ENCODE results near the gene LRP4.

Gene LRP4

GRCh38 chr11:46894961-46895360, 23.4 kb downstream of the LRP4 start:
- no peak for DNase-seq (ENCODE audit: low read depth)

DNA sequence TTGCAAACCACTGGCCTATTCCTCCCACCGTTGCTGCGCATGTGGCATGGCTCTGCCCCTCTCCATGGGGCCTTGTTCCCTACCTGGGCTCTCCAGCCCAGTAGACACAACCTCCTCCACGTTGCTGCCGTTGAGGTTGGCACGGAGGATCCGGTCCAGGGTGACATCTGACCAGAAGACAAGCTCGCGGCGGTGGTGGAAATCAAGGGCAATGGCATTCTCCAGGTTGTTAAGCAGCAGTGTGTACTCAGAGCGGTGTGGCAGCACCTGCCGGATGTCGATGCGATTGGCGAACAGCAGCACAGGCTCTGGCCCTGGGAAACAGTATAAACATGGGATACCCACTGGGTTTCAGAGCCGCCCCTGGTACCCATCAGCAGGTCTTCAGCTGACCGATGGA, 23.8 kb downstream of the LRP4 start:
- DNase-seq (ENCODE audit: low read depth): no peak

- no peak for DNase-seq (ENCODE audit: low read depth)
Measured at GRCh38 chr11:46892838-46893237, 25.5 kb downstream of the LRP4 start.

- DNase-seq (ENCODE audit: low read depth): no peak
Measured at GRCh38 chr11:46892109-46892508, 26.2 kb downstream of the LRP4 start.

- no peak for DNase-seq (ENCODE audit: low read depth)
Measured at GRCh38 chr11:46890665-46891064, 27.7 kb downstream of the LRP4 start.

- DNase-seq (ENCODE audit: low read depth): peak; percentile 28
Measured at GRCh38 chr11:46889689-46890475, 28.5 kb downstream of the LRP4 start.

DNA sequence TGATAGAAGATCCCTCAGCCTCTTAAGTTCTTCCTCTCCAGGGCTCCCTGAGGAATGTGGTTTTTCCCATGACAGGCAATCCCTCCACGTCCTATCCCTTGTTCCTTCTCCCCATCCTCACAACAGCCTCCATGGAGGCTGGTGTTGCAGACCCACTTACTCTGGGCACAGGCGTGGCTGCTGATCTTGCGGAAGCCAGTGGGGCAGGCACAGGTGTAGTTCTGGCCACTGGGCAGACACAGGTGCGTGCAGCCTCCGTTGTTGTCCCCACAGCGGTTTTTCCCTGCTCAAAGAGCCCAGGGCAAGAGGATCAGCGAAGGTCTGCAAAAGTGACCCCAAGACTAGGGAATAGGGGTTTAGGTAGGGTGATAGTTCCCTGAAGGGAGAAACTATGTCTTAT, 29.1 kb downstream of the LRP4 start:
- DNase-seq (ENCODE audit: low read depth): no peak

GRCh38 chr11:46888636-46889035, 29.7 kb downstream of the LRP4 start:
- no peak for DNase-seq (ENCODE audit: low read depth)

DNA sequence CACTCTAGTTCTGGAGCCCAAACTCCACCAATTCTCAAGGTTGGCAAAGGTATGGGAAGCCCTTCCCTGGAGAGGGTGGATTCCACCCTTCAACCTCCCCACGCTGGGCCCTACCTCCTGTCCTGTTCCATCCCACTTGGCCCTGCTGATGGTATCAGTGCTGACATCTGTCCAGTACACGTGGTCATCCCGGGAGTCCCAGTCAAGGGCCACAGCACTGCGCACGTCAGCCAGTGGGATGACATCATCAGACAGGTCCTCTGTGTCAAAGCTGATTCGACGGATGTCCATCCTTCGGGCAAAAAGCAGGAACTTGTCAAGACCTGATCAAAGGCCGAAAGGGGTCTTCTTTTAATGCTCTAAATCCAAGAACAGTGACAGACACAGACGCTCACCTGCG, 32.1 kb downstream of the LRP4 start:
- no peak for DNase-seq (ENCODE audit: low read depth)

- DNase-seq (ENCODE audit: low read depth): no peak
Measured at GRCh38 chr11:46879056-46879585, 39.2 kb downstream of the LRP4 start.

- no peak for DNase-seq (ENCODE audit: low read depth)
Measured at GRCh38 chr11:46877580-46877979, 40.8 kb downstream of the LRP4 start.

- DNase-seq (ENCODE audit: low read depth): no peak
Measured at GRCh38 chr11:46876471-46876870, 41.9 kb downstream of the LRP4 start.

DNA sequence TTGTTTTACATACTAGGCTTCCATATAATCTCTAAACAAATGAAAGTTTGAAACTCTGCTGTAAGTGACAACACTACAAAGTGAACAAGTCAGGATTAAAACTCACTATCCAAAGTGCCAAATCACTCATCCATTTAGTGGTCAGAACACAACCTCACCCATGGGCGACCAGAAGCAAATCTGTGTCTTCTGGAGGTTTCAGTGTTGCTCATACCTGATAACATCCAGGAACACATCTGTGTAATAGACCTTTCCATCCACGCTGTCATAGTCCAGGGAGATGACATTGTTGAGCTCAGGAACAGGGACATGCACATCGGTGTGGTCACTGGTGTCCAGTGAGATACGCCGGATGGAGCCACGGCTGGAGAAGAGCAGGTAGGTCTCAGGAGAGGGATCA, 43.8 kb downstream of the LRP4 start:
- no peak for DNase-seq (ENCODE audit: low read depth)

DNA sequence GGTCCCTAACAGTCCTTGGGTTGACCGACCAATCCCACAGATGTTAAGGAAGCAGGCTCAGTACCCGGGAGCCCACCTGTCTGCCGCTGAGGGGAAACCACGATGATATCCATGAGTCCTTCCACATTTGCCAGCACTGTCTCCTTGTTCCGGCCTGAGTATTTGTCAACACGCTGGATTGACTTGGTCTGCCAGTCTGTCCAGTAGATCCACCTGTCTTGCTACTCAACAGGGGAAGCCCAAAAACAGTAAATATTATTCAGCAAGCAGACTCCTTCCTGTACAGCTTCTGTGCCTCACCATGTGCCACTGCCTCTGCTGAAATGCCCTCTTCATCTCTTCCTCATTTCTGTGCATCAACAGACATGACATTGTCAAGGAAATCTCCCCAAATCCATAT, 49.4 kb downstream of the LRP4 start:
- DNase-seq (ENCODE audit: low read depth): no peak

DNA sequence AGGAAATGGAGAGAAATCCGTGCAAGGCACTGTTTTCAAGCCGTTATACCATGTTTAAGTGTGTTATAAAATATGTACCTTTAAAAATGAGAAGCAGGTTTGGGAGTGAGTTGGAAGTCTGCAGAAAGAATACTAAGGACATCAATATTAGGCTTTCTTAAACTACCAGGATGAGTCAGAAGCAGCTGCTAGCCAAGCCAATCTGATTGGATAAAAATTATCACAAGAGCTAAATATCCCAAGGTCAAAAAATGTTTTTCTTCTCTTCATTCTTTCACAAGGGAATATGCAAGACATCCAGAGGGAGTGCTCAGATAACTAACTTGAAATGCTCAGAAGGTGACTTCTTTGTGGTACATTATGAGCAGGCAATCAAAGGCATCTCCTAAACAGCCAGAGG, 53.0 kb downstream of the LRP4 start:
- no peak for DNase-seq (ENCODE audit: low read depth)

GRCh38 chr11:46860218-46860617, 58.1 kb downstream of the LRP4 start:
- no peak for DNase-seq (ENCODE audit: low read depth)

DNA sequence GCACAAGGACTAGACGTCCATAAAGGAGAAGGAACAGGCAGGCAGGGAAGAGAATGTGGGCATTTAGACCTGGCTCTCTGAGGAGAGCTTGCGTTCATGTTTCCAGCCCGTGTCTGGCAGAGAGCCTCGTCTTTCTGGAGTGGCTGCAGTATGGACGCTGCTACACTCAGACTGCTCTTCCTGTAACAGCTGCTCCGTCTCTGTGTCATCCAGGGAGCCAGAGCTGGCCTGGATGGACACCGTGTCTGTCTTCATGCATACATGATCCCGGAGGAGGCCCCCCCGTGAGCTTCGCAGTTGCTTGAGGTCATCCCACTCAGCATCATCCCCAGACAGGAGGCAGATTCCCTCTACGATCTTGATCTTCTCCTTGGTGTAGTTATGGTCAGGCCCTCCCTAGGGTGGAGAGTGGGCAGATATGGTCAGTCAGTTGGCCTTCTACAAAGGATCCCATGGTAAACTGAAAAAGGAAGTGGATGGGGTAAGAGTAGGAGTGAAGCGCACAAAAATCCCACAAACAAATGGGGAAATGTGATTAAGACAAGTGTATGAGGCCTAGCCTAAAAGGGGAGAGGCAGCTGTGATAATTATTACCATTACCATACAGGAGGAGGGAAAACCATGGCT, 59.3 kb downstream of the LRP4 start:
- no peak for DNase-seq (ENCODE audit: low read depth)

DNA sequence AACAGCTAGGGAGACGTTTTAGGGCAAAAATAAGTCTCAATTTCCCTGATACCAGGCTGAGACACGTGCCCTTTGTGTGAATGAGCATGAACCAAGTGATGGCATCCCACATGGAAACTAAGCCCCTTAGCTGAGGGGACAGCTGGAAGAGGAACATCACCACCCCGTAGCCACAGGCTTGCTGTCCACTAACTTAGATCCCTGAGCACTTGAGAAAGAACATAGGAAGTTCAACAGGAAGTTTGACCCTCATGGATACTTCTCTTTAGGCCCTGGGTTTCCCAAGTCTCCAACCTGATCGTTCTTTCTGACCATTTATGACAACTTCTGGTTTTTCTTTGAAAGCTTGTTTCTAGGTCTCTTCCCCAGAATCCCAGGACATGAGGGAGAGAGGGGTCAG, 60.7 kb downstream of the LRP4 start:
- no peak for DNase-seq (ENCODE audit: low read depth)

DNA sequence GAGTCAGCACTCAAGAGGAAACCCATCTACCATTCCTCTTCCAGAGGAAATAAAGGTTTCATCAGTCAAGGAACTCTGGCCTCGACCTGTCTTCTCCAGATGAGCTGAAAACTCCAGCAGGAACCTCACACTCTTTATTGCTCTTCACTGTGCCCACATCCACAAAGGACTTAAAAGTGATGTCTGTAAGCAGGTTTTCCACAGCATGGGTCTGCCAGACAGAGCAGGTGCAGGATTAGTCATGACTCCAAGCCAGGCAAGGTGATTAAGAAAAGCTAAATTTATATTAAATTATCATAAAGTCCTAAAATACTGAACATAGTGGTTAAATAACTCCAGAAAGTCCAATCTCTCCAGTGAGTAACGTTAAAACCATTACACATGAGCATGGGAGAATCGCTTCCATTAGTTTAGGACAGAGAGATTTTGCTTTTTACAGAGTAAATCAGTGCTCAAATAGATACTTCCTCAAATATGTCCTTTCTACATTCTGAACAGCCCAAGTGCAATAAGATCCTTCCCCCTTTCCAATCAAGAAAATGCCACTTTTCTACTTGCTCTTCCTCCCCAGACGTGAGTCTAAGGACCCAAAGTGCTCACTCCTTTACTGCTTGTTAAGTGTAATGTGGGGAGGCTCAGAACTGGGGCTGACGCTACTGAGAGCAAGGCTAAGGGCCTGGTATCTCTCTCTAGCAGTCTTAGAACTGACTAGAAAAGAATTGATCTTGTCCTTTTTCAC, 61.6 kb downstream of the LRP4 start:
- no peak for DNase-seq (ENCODE audit: low read depth)

GRCh38 chr11:46855863-46856262, 62.5 kb downstream of the LRP4 start:
- DNase-seq (ENCODE audit: low read depth): no peak

DNA sequence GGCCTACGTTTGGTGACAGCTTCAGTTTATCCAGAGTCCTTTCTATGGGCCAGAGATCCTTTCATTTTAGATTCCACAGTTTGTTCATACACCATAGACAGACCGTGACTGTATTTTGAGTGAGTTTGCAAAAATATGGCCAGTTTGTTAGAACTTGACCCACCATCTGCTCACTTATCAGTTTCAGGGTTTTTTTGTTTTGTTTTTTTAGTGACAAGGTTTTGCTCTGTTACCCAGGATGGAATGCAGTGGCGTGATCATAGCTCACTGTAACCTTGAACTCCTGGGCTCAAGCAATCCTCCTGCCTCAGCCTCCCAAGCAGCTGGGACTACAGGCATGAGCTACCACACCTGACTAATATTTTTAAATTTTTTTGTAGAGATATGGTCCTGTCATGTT, 63.2 kb downstream of the LRP4 start:
- DNase-seq (ENCODE audit: low read depth): no peak

DNA sequence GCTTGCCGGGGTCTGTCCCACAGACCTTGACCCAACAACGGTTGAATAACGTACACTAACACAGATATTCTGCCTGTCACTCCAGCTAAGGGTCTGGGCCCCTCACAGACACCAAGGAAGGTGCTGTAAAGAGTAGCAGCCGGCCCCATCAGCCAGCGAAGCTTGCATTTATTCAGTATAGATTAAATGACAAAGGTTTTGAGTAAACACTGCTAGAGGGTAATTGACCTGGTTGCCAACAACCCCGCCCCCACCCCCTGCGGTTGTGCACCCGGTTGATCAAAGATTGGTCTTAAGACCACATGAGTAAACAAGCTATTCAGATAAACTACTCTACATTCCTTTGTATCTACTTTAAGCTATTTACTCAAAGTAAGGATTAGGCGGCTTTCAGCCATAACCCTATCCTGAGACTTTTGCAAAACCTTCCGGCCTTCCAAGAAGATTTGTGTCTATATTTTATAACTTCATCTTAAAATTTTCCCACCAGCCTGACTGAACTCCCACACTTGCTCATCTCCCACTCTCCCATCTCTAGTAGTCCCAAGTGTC, 67.4 kb downstream of the LRP4 start:
- no peak for DNase-seq (ENCODE audit: low read depth)

GRCh38 chr11:46849631-46850030, 68.7 kb downstream of the LRP4 start:
- DNase-seq (ENCODE audit: low read depth): no peak
